ENCODE results near the gene PRMT7.

The PRMT7 gene

DNA sequence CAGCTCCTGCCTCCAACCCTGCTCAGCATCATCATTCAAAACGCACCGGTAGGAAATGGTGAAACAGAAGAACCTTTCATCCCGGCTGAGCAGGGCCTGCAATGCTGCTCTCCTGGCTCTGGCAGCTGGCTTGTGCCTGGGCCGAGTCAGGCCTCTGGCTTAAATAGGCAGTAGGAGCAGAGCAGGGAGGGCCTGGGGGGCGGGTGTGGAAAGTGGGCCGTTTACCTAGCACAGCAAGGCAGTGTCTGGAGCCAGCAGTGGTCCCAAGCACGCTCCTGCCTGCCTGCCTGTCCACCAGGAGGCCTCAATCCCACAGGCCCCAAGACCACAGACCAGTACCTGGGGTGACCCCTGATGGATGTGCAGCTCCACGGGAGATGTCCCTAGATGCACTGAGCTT lies 78.2 kb downstream of the PRMT7 start:
- H3K27ac ChIP-seq: no peak overlapping the region
- ChIA-PET CTCF (no interaction called here), POLR2A (ENCODE audit: low non-redundant PET) (no interaction called here)
- no peak for DNase-seq (ENCODE audit: low spot score)
- TF ChIP-seq, protein P1, sequence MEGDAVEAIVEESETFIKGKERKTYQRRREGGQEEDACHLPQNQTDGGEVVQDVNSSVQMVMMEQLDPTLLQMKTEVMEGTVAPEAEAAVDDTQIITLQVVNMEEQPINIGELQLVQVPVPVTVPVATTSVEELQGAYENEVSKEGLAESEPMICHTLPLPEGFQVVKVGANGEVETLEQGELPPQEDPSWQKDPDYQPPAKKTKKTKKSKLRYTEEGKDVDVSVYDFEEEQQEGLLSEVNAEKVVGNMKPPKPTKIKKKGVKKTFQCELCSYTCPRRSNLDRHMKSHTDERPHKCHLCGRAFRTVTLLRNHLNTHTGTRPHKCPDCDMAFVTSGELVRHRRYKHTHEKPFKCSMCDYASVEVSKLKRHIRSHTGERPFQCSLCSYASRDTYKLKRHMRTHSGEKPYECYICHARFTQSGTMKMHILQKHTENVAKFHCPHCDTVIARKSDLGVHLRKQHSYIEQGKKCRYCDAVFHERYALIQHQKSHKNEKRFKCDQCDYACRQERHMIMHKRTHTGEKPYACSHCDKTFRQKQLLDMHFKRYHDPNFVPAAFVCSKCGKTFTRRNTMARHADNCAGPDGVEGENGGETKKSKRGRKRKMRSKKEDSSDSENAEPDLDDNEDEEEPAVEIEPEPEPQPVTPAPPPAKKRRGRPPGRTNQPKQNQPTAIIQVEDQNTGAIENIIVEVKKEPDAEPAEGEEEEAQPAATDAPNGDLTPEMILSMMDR (conservative IDR thresholded peaks at IDR 0.05; ENCODE audit: low read depth): no peak

DNA sequence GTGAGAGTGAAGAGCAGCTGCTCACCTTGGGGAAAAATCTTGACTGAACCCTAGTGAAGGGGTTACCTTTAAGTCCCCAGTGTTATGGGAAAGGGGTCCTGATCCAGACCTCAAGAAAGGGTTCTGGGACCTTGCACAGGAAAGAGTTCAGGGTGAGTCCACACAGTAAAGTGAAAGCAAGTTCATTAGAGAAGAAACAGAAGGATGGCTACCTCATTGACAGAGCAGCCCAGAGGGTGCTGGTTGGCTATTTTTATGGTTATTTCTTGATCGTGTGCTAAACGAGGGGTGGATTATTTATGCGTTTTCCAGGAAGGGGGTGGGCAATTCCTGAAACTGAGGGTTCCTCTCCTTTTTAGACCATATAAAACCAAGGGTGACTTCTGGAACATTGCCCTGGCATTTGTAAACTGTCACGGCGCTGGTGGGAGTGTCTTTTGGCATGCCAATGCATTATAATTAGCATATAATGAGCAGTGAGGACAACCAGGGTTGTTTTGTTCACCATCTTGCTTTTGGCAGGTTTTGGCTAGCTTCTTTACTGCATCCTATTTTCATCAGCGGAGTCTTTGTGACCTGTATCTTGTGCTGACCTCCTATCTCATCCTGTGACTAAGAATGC lies 79.0 kb downstream of the PRMT7 start:
- no peak for DNase-seq (ENCODE audit: low spot score)
- POLR2A ChIA-PET (ENCODE audit: low non-redundant PET): no interaction called here
- CTCF ChIA-PET: no interaction called here
- no peak overlapping the region for H3K27ac ChIP-seq
- TF ChIP-seq, protein P1 (conservative IDR thresholded peaks at IDR 0.05; ENCODE audit: low read depth): no peak

DNA sequence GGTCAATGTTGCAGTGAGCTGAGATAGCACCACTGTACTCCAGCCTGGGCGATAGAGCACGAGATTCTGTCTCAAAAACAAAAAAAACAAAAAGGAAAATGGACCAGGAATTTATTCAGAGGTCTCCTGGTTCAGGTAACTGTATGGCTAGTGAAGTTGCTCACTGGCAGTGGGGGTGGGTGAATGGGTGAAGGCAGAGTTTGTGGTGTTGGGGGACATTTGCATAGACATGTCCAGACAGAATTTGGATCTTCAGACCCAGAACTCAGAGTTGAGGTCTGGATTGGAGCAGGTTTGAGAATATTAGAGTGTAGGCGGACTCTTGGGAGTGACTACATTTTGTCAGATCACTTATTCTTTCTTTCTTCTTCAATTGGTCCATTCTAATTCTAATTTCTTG lies 82.5 kb downstream of the PRMT7 start:
- POLR2A ChIA-PET (ENCODE audit: low non-redundant PET): no interaction called here
- H3K27ac ChIP-seq: no peak overlapping the region
- TF ChIP-seq, protein P1 (conservative IDR thresholded peaks at IDR 0.05; ENCODE audit: low read depth): no peak
- CTCF ChIA-PET: interaction anchor here (1.5 kb wide), 1 partner anchor 117 kb away, joined by 3 read pairs; no protein-coding TSS in a partner anchor
- no peak for DNase-seq (ENCODE audit: low spot score)

DNA sequence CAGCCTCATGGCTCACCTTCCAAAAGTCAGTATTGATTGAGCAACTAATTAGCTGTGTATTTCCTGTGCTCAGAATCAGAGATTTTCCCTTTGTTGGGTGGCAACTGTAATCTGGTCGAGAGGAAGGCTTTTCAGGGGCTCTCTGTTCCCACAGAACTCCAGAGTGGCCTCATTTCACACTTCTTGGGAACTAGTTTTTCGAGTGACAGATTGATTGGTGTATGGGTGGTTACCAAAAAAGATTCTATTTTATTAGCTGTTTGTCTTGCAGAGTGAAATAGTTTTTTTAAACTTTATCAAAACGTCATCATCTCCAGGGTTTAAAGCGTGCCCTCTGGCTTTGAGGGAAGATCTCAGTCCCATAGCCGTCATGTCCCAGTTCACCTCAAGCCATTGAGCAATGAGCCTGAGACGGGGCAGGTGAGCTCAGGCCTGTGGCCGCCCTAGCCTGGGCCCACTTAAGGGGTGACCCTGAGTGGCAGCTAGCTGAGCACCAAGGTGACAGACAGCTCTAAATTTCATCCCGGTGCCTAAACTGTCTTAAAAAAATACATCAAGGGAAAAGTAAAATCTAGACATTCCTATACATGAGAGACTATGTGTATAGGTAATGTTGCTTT lies 84.5 kb downstream of the PRMT7 start:
- ChIA-PET POLR2A (ENCODE audit: low non-redundant PET) (no interaction called here), CTCF (interaction anchor here (0.5 to 3.3 kb wide), 6 partner anchors 12 to 713 kb away, joined by 3 to 25 read pairs (median 3); no protein-coding TSS in a partner anchor)
- no peak for DNase-seq (ENCODE audit: low spot score)
- TF ChIP-seq, protein P1 (conservative IDR thresholded peaks at IDR 0.05; ENCODE audit: low read depth): no peak
- no peak overlapping the region for H3K27ac ChIP-seq

DNA sequence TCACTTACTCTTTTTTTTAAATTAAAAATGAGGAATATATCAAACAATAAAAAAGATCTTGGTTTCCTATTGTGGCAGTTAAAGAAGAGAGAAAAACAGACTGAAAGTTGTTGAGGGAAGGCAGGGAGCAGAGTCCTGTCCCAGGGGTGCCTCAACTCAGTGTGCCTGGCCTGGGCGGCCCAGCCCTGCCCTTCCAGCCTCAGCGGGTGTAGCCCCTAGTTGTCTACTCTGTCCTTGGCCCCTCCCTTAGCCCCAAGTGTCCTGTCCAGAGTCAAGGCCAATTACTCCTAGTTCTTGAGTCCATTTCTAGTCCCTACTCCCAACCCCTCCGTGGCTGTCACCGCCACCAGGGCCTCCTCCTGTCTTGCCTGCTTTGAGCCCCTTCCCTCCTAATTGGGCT lies 85.0 kb downstream of the PRMT7 start:
- TF ChIP-seq, protein P1 (conservative IDR thresholded peaks at IDR 0.05; ENCODE audit: low read depth): no peak
- DNase-seq (ENCODE audit: low spot score): no peak
- no peak overlapping the region for H3K27ac ChIP-seq
- CTCF ChIA-PET: interaction anchor here (0.6 to 3.3 kb wide), 6 partner anchors 8 to 1453 kb away, joined by 3 to 25 read pairs (median 4); no protein-coding TSS in a partner anchor
- POLR2A ChIA-PET (ENCODE audit: low non-redundant PET): no interaction called here

DNA sequence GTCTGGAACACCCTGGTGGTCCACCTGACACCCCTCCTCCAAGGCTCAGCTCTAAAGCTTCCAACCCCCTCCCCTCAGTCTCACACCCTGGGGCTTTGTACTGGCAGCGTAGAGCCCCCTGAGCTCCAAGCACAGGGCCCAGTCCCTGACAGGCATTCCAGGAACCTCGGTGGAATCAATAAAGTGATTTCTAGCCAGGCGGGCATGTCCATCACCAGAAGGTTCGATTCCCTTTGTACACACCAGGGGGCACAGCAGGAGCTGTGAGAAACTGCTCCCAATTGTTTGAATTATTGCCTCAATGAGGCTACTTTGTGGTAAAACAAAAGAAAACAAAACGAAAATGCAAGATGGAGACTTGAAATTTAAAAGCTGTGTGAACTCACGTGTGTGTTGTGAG lies 85.7 kb downstream of the PRMT7 start:
- peak; percentile 54 for DNase-seq (ENCODE audit: low spot score)
- CTCF ChIA-PET: interaction anchor here (0.5 to 3.3 kb wide), 11 partner anchors 8 to 1452 kb away, joined by 3 to 25 read pairs (median 3); no protein-coding TSS in a partner anchor

More for the DNA sequence above, 85.7 kb downstream of the PRMT7 start:
- POLR2A ChIA-PET (ENCODE audit: low non-redundant PET): no interaction called here
- no peak overlapping the region for H3K27ac ChIP-seq
- TF ChIP-seq, protein P1 (conservative IDR thresholded peaks at IDR 0.05; ENCODE audit: low read depth): no peak; the same call in 1 of the 2 replicates
